ENCODE results near the gene ADAMTS7. TPM values are rescaled to one million over a fixed set of nuclear protein-coding genes. Genes with fewer than 3 reads are reported as not detected.
A peak's percentile ranks its signal among the peaks of the same experiment; 100 is the strongest.

ADAMTS7 gene
- total RNA-seq, 1 experiment from 2014 or later, result 2.8 TPM

- H3K36me3 ChIP-seq, result no peaks in the 10 kb centered on the region
- no peak overlapping the region for H3K27ac ChIP-seq
- no peak for DNase-seq (ENCODE audit: low read depth in 1 of 2, low spot score in 2 of 2)
- H3K27me3 ChIP-seq (replicated peaks), result peaks cover 19% of the 10 kb centered on the region; the same call in 1 of the 2 replicates
- H3K4me1 ChIP-seq (replicated peaks), result peaks cover 5% of the 10 kb centered on the region; the same call in 1 of the 2 replicates
- H3K9me3 ChIP-seq (replicated peaks), result no peaks in the 10 kb centered on the region
- no peak overlapping the region for H3K4me3 ChIP-seq
These were observed 98.3 kb downstream of the ADAMTS7 start for GRCh38 chr15:78712797-78713515.

GRCh38 chr15:78711638-78712037 is 99.6 kb downstream of the ADAMTS7 start:
- no peak overlapping the region for H3K4me3 ChIP-seq
- no peak for DNase-seq (ENCODE audit: low read depth in 1 of 2, low spot score in 2 of 2)
- no peaks in the 10 kb centered on the region for H3K36me3 ChIP-seq
- no peaks in the 10 kb centered on the region for H3K9me3 ChIP-seq (replicated peaks)
- no peak overlapping the region for H3K27ac ChIP-seq
- H3K4me1 ChIP-seq (replicated peaks), result peaks cover 5% of the 10 kb centered on the region; the same call in 1 of the 2 replicates
- peaks cover 16% of the 10 kb centered on the region; the same call in 1 of the 2 replicates for H3K27me3 ChIP-seq (replicated peaks)

- H3K27me3 ChIP-seq (replicated peaks), result peaks cover 24% of the 10 kb centered on the region
- DNase-seq (ENCODE audit: low read depth in 1 of 2, low spot score in 2 of 2), result peak; percentile 52 to 67
- H3K27ac ChIP-seq, result no peak overlapping the region
- H3K9me3 ChIP-seq (replicated peaks), result no peaks in the 10 kb centered on the region
- H3K4me1 ChIP-seq (replicated peaks), result peaks cover 5% of the 10 kb centered on the region; the same call in 1 of the 2 replicates
- no peak overlapping the region for H3K4me3 ChIP-seq
- no peaks in the 10 kb centered on the region for H3K36me3 ChIP-seq
These were observed 101.9 kb downstream of the ADAMTS7 start for GRCh38 chr15:78709263-78709882.

Other genes with a start within 250 kb of the ADAMTS7 start
- gene CHRNA5, start 245.9 kb downstream of the ADAMTS7 start, total RNA-seq (2014; rRNA removed; shearing (Covaris generic)), result 4.1 and 4.6 TPM in 2 replicates
- gene CHRNA3, start 190.5 kb downstream of the ADAMTS7 start, total RNA-seq (2014; rRNA removed; shearing (Covaris generic)), result not detected in 2 replicates
- not detected in 2 replicates for gene CHRNB4, start 170.3 kb downstream of the ADAMTS7 start, total RNA-seq (2014; rRNA removed; shearing (Covaris generic))
- 428 and 483 TPM in 2 replicates for gene MORF4L1, start 61.4 kb upstream of the ADAMTS7 start, total RNA-seq (2014; rRNA removed; shearing (Covaris generic))
- 0.92 TPM in 1 of 2 replicates, not detected in the other for gene CTSH, start 133.6 kb upstream of the ADAMTS7 start, total RNA-seq (2014; rRNA removed; shearing (Covaris generic))